ENCODE measurements around the gene GRIK4. TPM values are rescaled to one million over a fixed set of nuclear protein-coding genes. Genes with fewer than 3 reads are reported as not detected.

Gene GRIK4
- total and polyA plus RNA-seq, 2 of the 4 experiments (the other 2 are of a cell fraction) = 0.18 to 0.38 TPM

GRCh38 chr11:120462825-120463224, 48.7 kb upstream of the GRIK4 start:
- BruUV-seq (replicated peaks) = no TSS peak

More at GRCh38 chr11:120462825-120463224, 48.7 kb upstream of the GRIK4 start:
- Histone ChIP-seq H2BK5ac (ENCODE audit: low read depth, low read length, poor library complexity, severe bottlenecking) (peak overlapping the region; percentile 73), H3K14ac (replicated peaks; ENCODE audit: low read depth, low read length) (no peak overlapping the region), H3K56ac (ENCODE audit: extremely low read depth, insufficient read depth, low read length) (no peak overlapping the region), H3K4ac (ENCODE audit: low read depth, low read length) (no peak overlapping the region), H3K23ac (ENCODE audit: low read depth, low read length) (no peak overlapping the region), H2BK15ac (ENCODE audit: low read depth, low read length) (no peak overlapping the region), H3K36me3 (ENCODE audit: control insufficient read depth, insufficient read depth, low read length) (peaks cover 48% of the 10 kb centered on the region), H2BK120ac (ENCODE audit: low read depth, low read length) (no peak overlapping the region), H3K27ac (ENCODE audit: insufficient read depth, low read length) (peak overlapping the region; percentile 57; the same call in 1 of the 2 replicates), H3K4me1 (ENCODE audit: control insufficient read depth, insufficient read depth, low read length) (no peaks in the 10 kb centered on the region; the same call in 1 of the 2 replicates), H2AFZ (replicated peaks; ENCODE audit: low read length, poor library complexity) (no peak overlapping the region), H4K8ac (ENCODE audit: low read depth in 2 of 2, low read length in 2 of 2) (no peak overlapping the region), H3K9me3 (ENCODE audit: control insufficient read depth, insufficient read depth, low read length) (no peaks in the 10 kb centered on the region), H2BK20ac (ENCODE audit: low read depth, low read length) (no peak overlapping the region), H2AK5ac (ENCODE audit: low read depth, low read length) (no peak overlapping the region), H3K27me3 (ENCODE audit: control insufficient read depth, insufficient read depth, low read length) (no peaks in the 10 kb centered on the region), H2AK9ac (replicated peaks; ENCODE audit: low read depth, low read length, poor library complexity) (no peak overlapping the region), H3K79me1 (ENCODE audit: low read depth in 1 of 2, low read length in 2 of 2) (peaks cover 6 to 14% of the 10 kb centered on the region in 2 experiments), H3K9me1 (ENCODE audit: insufficient read depth, low read length) (no peaks in the 10 kb centered on the region), H3K9ac (ENCODE audit: low read depth, low read length) (no peak overlapping the region), H3K18ac (ENCODE audit: low read depth, low read length) (no peak overlapping the region), H4K5ac (ENCODE audit: low read depth, low read length) (no peak overlapping the region), H4K20me1 (ENCODE audit: insufficient read depth, low read length) (no peaks in the 10 kb centered on the region), H4K91ac (ENCODE audit: insufficient read depth, low read depth, low read length) (no peak overlapping the region), H3K4me2 (ENCODE audit: low read depth, low read length) (no peak overlapping the region), H3K4me3 (ENCODE audit: insufficient read depth, low read depth, low read length) (no peak overlapping the region)
- ATAC-seq (ENCODE audit: low read depth) = peak; percentile 96
- CTCF ChIA-PET = no interaction called here
- POLR2A ChIA-PET (ENCODE audit: unreplicated experiment) = no interaction called here
- in situ Hi-C loops (cut with MboI; ENCODE audit: low sequenced_read_pairs) (no loop called here), dilution Hi-C loops (cut with HindIII; ENCODE audit: low sequenced_read_pairs, unreplicated experiment) (no loop called here), intact Hi-C loops (cut with micrococcal nuclease) (no loop called here)
- TF ChIP-seq RCOR1 (IDR thresholded peaks at IDR 0.05; ENCODE audit: insufficient replicate concordance, low read length) = no peak
- no peak for TF ChIP-seq CEBPB (IDR thresholded peaks at IDR 0.05; ENCODE audit: low read depth, low read length)
- TF ChIP-seq CHD1 (IDR thresholded peaks at IDR 0.05; ENCODE audit: low read depth, low read length) = no peak
- TF ChIP-seq RAD21 (IDR thresholded peaks at IDR 0.05; ENCODE audit: low read length) = no peak
- 0 out of 2 replicates have a peak, but pooled peaks have one; percentile 15 for TF ChIP-seq MXI1 (IDR thresholded peaks at IDR 0.05; ENCODE audit: borderline replicate concordance, low read depth, low read length)
- TF ChIP-seq ELK1 (IDR thresholded peaks at IDR 0.05; ENCODE audit: borderline replicate concordance, low read depth, low read length) = no peak
- no peak for TF ChIP-seq FOS (IDR thresholded peaks at IDR 0.05; ENCODE audit: low read depth, low read length)
- TF ChIP-seq USF2 (IDR thresholded peaks at IDR 0.05; ENCODE audit: low read depth, low read length) = peak; percentile 30; the same call in 1 of the 2 replicates
- DNase-seq = peak; percentile 35
- WGBS, 2 experiments (ENCODE audit: extremely low coverage in 2 of 2, insufficient read length in 1 of 2) = no CpG with 5 or more reads among the region's 2 CpGs
